ENCODE measurements around the gene PPP1R14C.

Gene PPP1R14C

GRCh38 chr6:150143516-150144293 lies 861 bp downstream of the PPP1R14C start:
- Histone ChIP-seq H2AFZ (ENCODE audit: low read depth, low read length) (peak overlapping the region; percentile 46; the same call in 1 of the 2 replicates), H3K27me3 (ENCODE audit: low read depth, low read length) (peaks cover 42% of the 10 kb centered on the region)
- TF ChIP-seq EZH2phosphoT487 (IDR thresholded peaks at IDR 0.05; ENCODE audit: low read depth) = no peak
- TF ChIP-seq CTCF (IDR thresholded peaks at IDR 0.05; ENCODE audit: low read depth, low read length) = no peak

GRCh38 chr6:150144294-150144868 lies 1.5 kb downstream of the PPP1R14C start:
- Histone ChIP-seq H2AFZ (ENCODE audit: low read depth, low read length) (no peak overlapping the region), H4K20me1 (ENCODE audit: insufficient read depth, low read length) (no peaks in the 10 kb centered on the region), H3K27me3 (ENCODE audit: low read depth, low read length) (peaks cover 42% of the 10 kb centered on the region), H3K9ac (ENCODE audit: low read length) (no peak overlapping the region; the same call in 1 of the 2 replicates), H3K9me3 (ENCODE audit: insufficient read depth, low read length) (no peaks in the 10 kb centered on the region), H3K27ac (ENCODE audit: low read length) (no peak overlapping the region), H3K4me1 (ENCODE audit: low read length) (peaks cover 32% of the 10 kb centered on the region), H3K79me2 (ENCODE audit: low read length) (no peaks in the 10 kb centered on the region; the same call in 1 of the 2 replicates), H3K4me3 (ENCODE audit: low read length) (peak overlapping the region; percentile 78), H3K36me3 (replicated peaks; ENCODE audit: low read depth, low read length) (no peaks in the 10 kb centered on the region), H3K4me2 (ENCODE audit: low read length) (peak overlapping the region; percentile 62)
- TF ChIP-seq CTCF (IDR thresholded peaks at IDR 0.05; ENCODE audit: low read depth, low read length) = no peak
- TF ChIP-seq EZH2phosphoT487 (IDR thresholded peaks at IDR 0.05; ENCODE audit: low read depth) = no peak

More at GRCh38 chr6:150143516-150144293, 861 bp downstream of the PPP1R14C start:
- Histone ChIP-seq H3K4me1 (ENCODE audit: low read length) (peaks cover 32% of the 10 kb centered on the region), H3K9ac (ENCODE audit: low read length) (peak overlapping the region; percentile 53), H4K20me1 (ENCODE audit: insufficient read depth, low read length) (no peaks in the 10 kb centered on the region), H3K4me2 (ENCODE audit: low read length) (peak overlapping the region; percentile 62), H3K79me2 (ENCODE audit: low read length) (no peaks in the 10 kb centered on the region; the same call in 1 of the 2 replicates), H3K4me3 (ENCODE audit: low read length) (peak overlapping the region; percentile 78), H3K36me3 (replicated peaks; ENCODE audit: low read depth, low read length) (no peaks in the 10 kb centered on the region), H3K9me3 (ENCODE audit: insufficient read depth, low read length) (no peaks in the 10 kb centered on the region), H3K27ac (ENCODE audit: low read length) (no peak overlapping the region)

GRCh38 chr6:150145427-150145826 lies 2.6 kb downstream of the PPP1R14C start:
- Histone ChIP-seq H3K79me2 (ENCODE audit: low read length) (no peaks in the 10 kb centered on the region; the same call in 1 of the 2 replicates), H3K27ac (ENCODE audit: low read length) (peak overlapping the region; percentile 71), H3K27me3 (ENCODE audit: low read depth, low read length) (peaks cover 38% of the 10 kb centered on the region), H3K4me1 (ENCODE audit: low read length) (peaks cover 41% of the 10 kb centered on the region), H3K9me3 (ENCODE audit: insufficient read depth, low read length) (no peaks in the 10 kb centered on the region), H3K36me3 (replicated peaks; ENCODE audit: low read depth, low read length) (no peaks in the 10 kb centered on the region), H3K9ac (ENCODE audit: low read length) (peak overlapping the region; percentile 7; the same call in 1 of the 2 replicates), H4K20me1 (ENCODE audit: insufficient read depth, low read length) (no peaks in the 10 kb centered on the region), H2AFZ (ENCODE audit: low read depth, low read length) (no peak overlapping the region), H3K4me2 (ENCODE audit: low read length) (peak overlapping the region; percentile 62), H3K4me3 (ENCODE audit: low read length) (peak overlapping the region; percentile 46)
- TF ChIP-seq CTCF (IDR thresholded peaks at IDR 0.05; ENCODE audit: low read depth, low read length) (no peak), EZH2phosphoT487 (IDR thresholded peaks at IDR 0.05; ENCODE audit: low read depth) (no peak)

GRCh38 chr6:150145830-150146229 lies 3.0 kb downstream of the PPP1R14C start:
- H3K4me3 ChIP-seq (ENCODE audit: low read length) = peak overlapping the region; percentile 46
- H3K27ac ChIP-seq (ENCODE audit: low read length) = peak overlapping the region; percentile 71
- H3K9ac ChIP-seq (ENCODE audit: low read length) = peak overlapping the region; percentile 7; the same call in 1 of the 2 replicates
- no peaks in the 10 kb centered on the region; the same call in 1 of the 2 replicates for H3K79me2 ChIP-seq (ENCODE audit: low read length)
- TF ChIP-seq CTCF (IDR thresholded peaks at IDR 0.05; ENCODE audit: low read depth, low read length) = no peak
- no peak for TF ChIP-seq EZH2phosphoT487 (IDR thresholded peaks at IDR 0.05; ENCODE audit: low read depth)
- H3K36me3 ChIP-seq (replicated peaks; ENCODE audit: low read depth, low read length) = no peaks in the 10 kb centered on the region
- no peaks in the 10 kb centered on the region for H4K20me1 ChIP-seq (ENCODE audit: insufficient read depth, low read length)
- H3K4me2 ChIP-seq (ENCODE audit: low read length) = peak overlapping the region; percentile 62
- H3K27me3 ChIP-seq (ENCODE audit: low read depth, low read length) = peaks cover 36% of the 10 kb centered on the region
- peaks cover 44% of the 10 kb centered on the region for H3K4me1 ChIP-seq (ENCODE audit: low read length)
- H3K9me3 ChIP-seq (ENCODE audit: insufficient read depth, low read length) = no peaks in the 10 kb centered on the region
- no peak overlapping the region for H2AFZ ChIP-seq (ENCODE audit: low read depth, low read length)

All from OCI-LY3 (cell line).